ENCODE measurements around the gene MYO5B. TPM values are rescaled to one million over a fixed set of nuclear protein-coding genes. Genes with fewer than 3 reads are reported as not detected.

MYO5B gene
- total RNA-seq, 1 experiment from 2014 or later = 56.7 TPM

GRCh38 chr18:49963217-49963616, 231.7 kb downstream of the MYO5B start:
- peaks cover 10% of the 10 kb centered on the region for H3K36me3 Mint-ChIP-seq (ENCODE audit: insufficient read depth, unreplicated experiment)
- DNase-seq = no peak
- intact Hi-C loops (cut with micrococcal nuclease; ENCODE audit: unreplicated experiment) = no loop called here
- TF ChIP-seq CTCF (IDR thresholded peaks at IDR 0.05; ENCODE audit: unreplicated experiment) = no peak
- no peaks in the 10 kb centered on the region for H3K27me3 Mint-ChIP-seq (ENCODE audit: unreplicated experiment)
- H3K4me3 Mint-ChIP-seq (ENCODE audit: low read depth, unreplicated experiment) = no peak overlapping the region
- H3K4me1 Mint-ChIP-seq (ENCODE audit: low read depth, unreplicated experiment) = peaks cover 30% of the 10 kb centered on the region
- H3K27ac Mint-ChIP-seq (ENCODE audit: unreplicated experiment) = no peak overlapping the region
- no TSS peak for BruUV-seq (replicated peaks)
- CTCF ChIA-PET = no interaction called here
- no peaks in the 10 kb centered on the region for H3K9me3 Mint-ChIP-seq (ENCODE audit: low read depth, unreplicated experiment)

- no peaks in the 10 kb centered on the region for H3K27me3 Mint-ChIP-seq (ENCODE audit: unreplicated experiment)
- no peak for DNase-seq
- CTCF ChIA-PET = no interaction called here
- H3K4me1 Mint-ChIP-seq (ENCODE audit: low read depth, unreplicated experiment) = peaks cover 12% of the 10 kb centered on the region
- H3K9me3 Mint-ChIP-seq (ENCODE audit: low read depth, unreplicated experiment) = no peaks in the 10 kb centered on the region
- no peak for TF ChIP-seq CTCF (IDR thresholded peaks at IDR 0.05; ENCODE audit: unreplicated experiment)
- no peak overlapping the region for H3K4me3 Mint-ChIP-seq (ENCODE audit: low read depth, unreplicated experiment)
- intact Hi-C loops (cut with micrococcal nuclease; ENCODE audit: unreplicated experiment) = no loop called here
- no TSS peak for BruUV-seq (replicated peaks)
- no peak overlapping the region for H3K27ac Mint-ChIP-seq (ENCODE audit: unreplicated experiment)
- H3K36me3 Mint-ChIP-seq (ENCODE audit: insufficient read depth, unreplicated experiment) = peaks cover 4% of the 10 kb centered on the region
Measured at GRCh38 chr18:49961271-49961670, 233.7 kb downstream of the MYO5B start.

DNA sequence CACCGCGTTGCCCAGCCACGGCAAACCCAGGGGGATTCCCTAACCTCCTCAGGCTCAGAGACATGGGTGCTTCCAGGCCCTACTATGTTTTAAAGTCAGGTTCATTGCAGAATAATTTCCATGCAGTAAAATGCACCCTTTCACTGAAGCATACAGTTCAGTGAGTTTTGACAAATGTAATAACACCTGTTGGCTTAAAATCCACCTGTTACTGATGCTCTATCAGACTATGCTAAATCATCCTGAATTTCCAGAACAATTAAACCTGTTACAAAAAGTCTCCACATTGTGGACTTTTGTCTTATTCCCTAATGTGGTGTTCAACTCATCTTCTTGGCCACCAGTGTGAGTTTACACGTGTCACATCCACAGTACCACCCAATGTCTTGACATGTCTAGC, 234.6 kb downstream of the MYO5B start:
- DNase-seq = no peak
- no peaks in the 10 kb centered on the region for H3K9me3 Mint-ChIP-seq (ENCODE audit: low read depth, unreplicated experiment)
- CTCF ChIA-PET = no interaction called here
- BruUV-seq (replicated peaks) = no TSS peak
- intact Hi-C loops (cut with micrococcal nuclease; ENCODE audit: unreplicated experiment) = no loop called here
- H3K4me1 Mint-ChIP-seq (ENCODE audit: low read depth, unreplicated experiment) = peaks cover 3% of the 10 kb centered on the region
- H3K36me3 Mint-ChIP-seq (ENCODE audit: insufficient read depth, unreplicated experiment) = peaks cover 4% of the 10 kb centered on the region
- H3K27me3 Mint-ChIP-seq (ENCODE audit: unreplicated experiment) = no peaks in the 10 kb centered on the region
- TF ChIP-seq CTCF (IDR thresholded peaks at IDR 0.05; ENCODE audit: unreplicated experiment) = no peak
- no peak overlapping the region for H3K27ac Mint-ChIP-seq (ENCODE audit: unreplicated experiment)
- no peak overlapping the region for H3K4me3 Mint-ChIP-seq (ENCODE audit: low read depth, unreplicated experiment)

DNA sequence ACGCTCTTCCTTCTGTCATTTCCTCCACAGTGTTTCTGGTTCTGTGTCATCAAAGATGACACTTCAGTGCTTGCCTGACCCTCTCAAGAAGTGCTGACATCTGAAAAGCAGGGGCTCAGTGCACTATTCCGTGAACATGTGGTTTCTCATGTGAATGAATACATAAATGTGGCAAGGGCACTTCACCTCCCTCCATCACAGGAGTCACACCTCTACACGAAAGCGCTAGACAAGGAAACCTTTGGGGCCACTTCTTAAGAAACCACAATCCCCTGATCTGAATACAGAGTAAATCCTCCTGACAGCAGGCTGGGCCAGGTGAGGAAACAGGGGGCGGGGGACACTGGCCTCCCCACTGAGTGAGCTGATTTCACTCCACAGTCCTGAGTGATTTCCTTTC, 235.8 kb downstream of the MYO5B start:
- Mint-ChIP-seq H3K27ac (ENCODE audit: unreplicated experiment) (no peak overlapping the region), H3K36me3 (ENCODE audit: insufficient read depth, unreplicated experiment) (peaks cover 4% of the 10 kb centered on the region), H3K27me3 (ENCODE audit: unreplicated experiment) (no peaks in the 10 kb centered on the region), H3K4me3 (ENCODE audit: low read depth, unreplicated experiment) (no peak overlapping the region), H3K9me3 (ENCODE audit: low read depth, unreplicated experiment) (no peaks in the 10 kb centered on the region), H3K4me1 (ENCODE audit: low read depth, unreplicated experiment) (no peaks in the 10 kb centered on the region)
- CTCF ChIA-PET = no interaction called here
- no peak for DNase-seq
- intact Hi-C loops (cut with micrococcal nuclease; ENCODE audit: unreplicated experiment) = no loop called here
- BruUV-seq (replicated peaks) = no TSS peak
- no peak for TF ChIP-seq CTCF (IDR thresholded peaks at IDR 0.05; ENCODE audit: unreplicated experiment)

- Mint-ChIP-seq H3K9me3 (ENCODE audit: low read depth, unreplicated experiment) (no peaks in the 10 kb centered on the region), H3K4me3 (ENCODE audit: low read depth, unreplicated experiment) (no peak overlapping the region), H3K27ac (ENCODE audit: unreplicated experiment) (no peak overlapping the region), H3K4me1 (ENCODE audit: low read depth, unreplicated experiment) (no peaks in the 10 kb centered on the region), H3K27me3 (ENCODE audit: unreplicated experiment) (no peaks in the 10 kb centered on the region), H3K36me3 (ENCODE audit: insufficient read depth, unreplicated experiment) (peaks cover 10% of the 10 kb centered on the region)
- CTCF ChIA-PET = no interaction called here
- no peak for TF ChIP-seq CTCF (IDR thresholded peaks at IDR 0.05; ENCODE audit: unreplicated experiment)
- intact Hi-C loops (cut with micrococcal nuclease; ENCODE audit: unreplicated experiment) = no loop called here
- DNase-seq = no peak
- BruUV-seq (replicated peaks) = no TSS peak
Measured at GRCh38 chr18:49955263-49955662, 239.7 kb downstream of the MYO5B start.
